ENCODE measurements around the gene EDN3. TPM values are rescaled to one million over a fixed set of nuclear protein-coding genes. Genes with fewer than 3 reads are reported as not detected.
"Not testable (repeated sequence)": the region's sequence is repeated elsewhere in the genome, so short reads cannot be mapped to it uniquely, and the experiment has no call there.

EDN3 gene
- total and polyA plus RNA-seq, 2 of the 8 experiments (the other 6 are each of a cell fraction or from before 2014, with no cell fraction given): 0.17 to 0.38 TPM

GRCh38 chr20:59336540-59336939 lies 36.1 kb downstream of the EDN3 start (continued):
- no peak for TF ChIP-seq SUZ12 (IDR thresholded peaks at IDR 0.05; ENCODE audit: low read length)
- TF ChIP-seq POLR2AphosphoS5 (IDR thresholded peaks at IDR 0.05; ENCODE audit: low read depth, low read length): no peak
- no peak for TF ChIP-seq FOSL1 (IDR thresholded peaks at IDR 0.05; ENCODE audit: insufficient read depth, low read depth, low read length)
- TF ChIP-seq TBP (IDR thresholded peaks at IDR 0.05; ENCODE audit: low read depth, low read length): no peak
- no peak for TF ChIP-seq TAF7 (optimal IDR thresholded peaks at IDR 0.05; ENCODE audit: borderline replicate concordance, low read depth, low read length)

- H3K18ac ChIP-seq (ENCODE audit: extremely low read depth, low read length); FAIRE-seq; H3K23me2 ChIP-seq (ENCODE audit: low read depth, low read length); H2BK15ac ChIP-seq (ENCODE audit: low read length); H4K91ac ChIP-seq (replicated peaks; ENCODE audit: insufficient read length, low read length); H2BK12ac ChIP-seq (ENCODE audit: low read depth, low read length); H4K20me1 ChIP-seq (replicated peaks in 1 of 2; ENCODE audit: control insufficient read depth in 1 of 2, insufficient read depth in 2 of 2, low read length in 2 of 2); H3K4me3 ChIP-seq (ENCODE audit: extremely low read depth in 1 of 4, insufficient read depth in 2 of 4, low read depth in 3 of 4, low read length in 4 of 4); H3K9ac ChIP-seq (replicated peaks in 1 of 4; ENCODE audit: extremely low read depth in 1 of 4, low read depth in 3 of 4, low read length in 3 of 4); H3K27ac ChIP-seq (ENCODE audit: low read depth, low read length); H3K79me2 ChIP-seq (ENCODE audit: control insufficient read depth in 1 of 2, insufficient read depth in 2 of 2, low read length in 2 of 2); H3K9me3 ChIP-seq (ENCODE audit: insufficient read depth in 2 of 2, low read depth in 1 of 2, low read length in 1 of 2); H4K5ac ChIP-seq (ENCODE audit: insufficient read length, low read depth, low read length); H3K23ac ChIP-seq (ENCODE audit: insufficient read length); H3K14ac ChIP-seq (ENCODE audit: insufficient read length); H3K4ac ChIP-seq (replicated peaks; ENCODE audit: insufficient read length, low read depth, low read length); H2BK120ac ChIP-seq (replicated peaks; ENCODE audit: low read depth, low read length); POLR2A ChIA-PET (ENCODE audit: partially characterized antibody); DNase-seq (ENCODE audit: low read depth in 1 of 2, low spot score in 2 of 2); H2BK5ac ChIP-seq (ENCODE audit: low read depth, low read length); H3K4me1 ChIP-seq (replicated peaks in 1 of 4; ENCODE audit: control insufficient read depth in 3 of 4, insufficient read depth in 4 of 4, low read length in 3 of 4); H3K56ac ChIP-seq (replicated peaks; ENCODE audit: insufficient read length, low read depth, low read length); H2BK20ac ChIP-seq (ENCODE audit: low read length); H3K4me2 ChIP-seq (ENCODE audit: insufficient read depth in 1 of 2, low read depth in 2 of 2, low read length in 2 of 2); H3K27me3 ChIP-seq (replicated peaks in 1 of 4; ENCODE audit: control insufficient read depth in 3 of 4, extremely low read depth in 1 of 4, insufficient read depth in 3 of 4, low read length in 3 of 4); H2AK5ac ChIP-seq (ENCODE audit: low read depth, low read length); H2AFZ ChIP-seq (ENCODE audit: low read length); H3K79me1 ChIP-seq (ENCODE audit: low read depth, low read length); H3K36me3 ChIP-seq (ENCODE audit: control insufficient read depth in 2 of 4, insufficient read depth in 4 of 4, low read length in 3 of 4); H4K8ac ChIP-seq (ENCODE audit: extremely low read depth, insufficient read depth, low read length): not testable (repeated sequence)
- CTCF ChIA-PET (ENCODE audit: partially characterized antibody): interaction anchor here (0.6 kb wide), 1 partner anchor 444 kb away, joined by 3 read pairs; no protein-coding TSS in a partner anchor
- WGBS, 2 experiments (ENCODE audit: extremely low coverage in 1 of 2, insufficient coverage in 1 of 2, insufficient read length in 1 of 2, insufficient replicate concordance in 2 of 2, low coverage in 1 of 2, low lambda C conversion rate in 2 of 2, missing lambda C conversion rate in 1 of 2): 95% methylated on average over 2 of the region's 8 CpGs; no CpG with 5 or more reads in 1 of the 2 experiments
Observed at GRCh38 chr20:59338444-59338843, 38.0 kb downstream of the EDN3 start.
